Smooth muscle cell (in vitro differentiated cells): ENCODE results near the gene STRIP2. TPM values are rescaled to one million over a fixed set of nuclear protein-coding genes. Genes with fewer than 3 reads are reported as not detected.
A peak's percentile ranks its signal among the peaks of the same experiment; 100 is the strongest.
"Not testable (repeated sequence)": the region's sequence is repeated elsewhere in the genome, so short reads cannot be mapped to it uniquely, and the experiment has no call there.

Experiments used
- DNase-seq: peaks from one replicate; lab custom pipeline; 2025; ENCODE audit not compliant: unreplicated experiment; lab: John Stamatoyannopoulos, UW
- H2AFZ ChIP-seq: fragments of 200-600 bp; sonication (generic); 2 replicates; pipeline ENCODE4 v1.6.0; 2016; ENCODE audit warnings: antibody characterized with exemption, low read depth, mild to moderate bottlenecking
- H3F3A ChIP-seq: fragments of 200-600 bp; sonication (generic); 2 replicates; pipeline ENCODE4 v1.6.0; 2017; ENCODE audit warnings: antibody characterized with exemption, low read depth
- H3K27ac ChIP-seq: fragments of 200-600 bp; sonication (generic); 2 replicates; pipeline ENCODE4 v1.5.1; 2016; ENCODE audit warnings: low read depth, mild to moderate bottlenecking
- H3K27me3 ChIP-seq: fragments of 200-600 bp; sonication (generic); 2 replicates; pipeline ENCODE4 v1.6.1; 2016; ENCODE audit warnings: low read depth, mild to moderate bottlenecking
- H3K36me3 ChIP-seq: fragments of 200-600 bp; sonication (generic); 2 replicates; pipeline ENCODE4 v1.5.1; 2016; ENCODE audit warnings: low read depth
- H3K4me1 ChIP-seq: fragments of 200-600 bp; sonication (generic); 2 replicates; pipeline ENCODE4 v1.5.1; 2016; ENCODE audit warnings: low read depth
- H3K4me2 ChIP-seq: fragments of 200-600 bp; sonication (generic); 2 replicates; pipeline ENCODE4 v1.6.0; 2016; ENCODE audit warnings: mild to moderate bottlenecking
- H3K4me3 ChIP-seq: fragments of 200-600 bp; sonication (generic); 2 replicates; pipeline ENCODE4 v1.5.1; 2016; ENCODE audit warnings: mild to moderate bottlenecking
- H3K79me2 ChIP-seq: fragments of 200-600 bp; sonication (generic); 2 replicates; pipeline ENCODE4 v1.6.0; 2016; ENCODE audit warnings: low read depth, mild to moderate bottlenecking
- H3K9ac ChIP-seq: fragments of 200-600 bp; sonication (generic); 2 replicates; pipeline ENCODE4 v1.6.0; 2016; ENCODE audit warnings: low read depth
- H3K9me3 ChIP-seq: fragments of 200-600 bp; sonication (generic); replicated peaks from 2 replicates; pipeline ENCODE4 v1.5.1; 2016; ENCODE audit warnings: low read depth
- H4K20me1 ChIP-seq: fragments of 200-600 bp; sonication (generic); 2 replicates; pipeline ENCODE4 v1.6.0; 2016; ENCODE audit warnings: low read depth
- CTCF ChIP-seq: fragments of 200-600 bp; sonication (generic); IDR thresholded peaks from 2 replicates; pipeline ENCODE4 v1.5.1; 2017; ENCODE audit warnings: borderline replicate concordance, mild to moderate bottlenecking, antibody characterized with exemption; ENCODE audit not compliant: insufficient read depth, poor library complexity, severe bottlenecking
- whole genome bisulfite sequencing: methylation state at CpG from one replicate; pipeline ENCODE4 v1.1.7; 2016; ENCODE audit warnings: low lambda C conversion rate; 5-methylcytosine and 5-hydroxymethylcytosine counted together
- polyA plus RNA-seq: library from polyadenylated mRNA; unstranded; fragments of >200 nt; fragmentation: Nextera tagmentation; extraction: Ambion mirVana; gene quantifications from 2 replicates; pipeline ENCODE4 v1.2.1, GENCODE V29; 2016
- total RNA-seq: library from RNA; depleted of rRNA; stranded (reverse); fragments of >200 nt; gene quantifications from 2 replicates; pipeline ENCODE4 v1.2.3, GENCODE V29; 2014

Gene STRIP2
- total and polyA plus RNA-seq, 2 experiments from 2014 or later = 0.39 to 6.9 TPM

DNA sequence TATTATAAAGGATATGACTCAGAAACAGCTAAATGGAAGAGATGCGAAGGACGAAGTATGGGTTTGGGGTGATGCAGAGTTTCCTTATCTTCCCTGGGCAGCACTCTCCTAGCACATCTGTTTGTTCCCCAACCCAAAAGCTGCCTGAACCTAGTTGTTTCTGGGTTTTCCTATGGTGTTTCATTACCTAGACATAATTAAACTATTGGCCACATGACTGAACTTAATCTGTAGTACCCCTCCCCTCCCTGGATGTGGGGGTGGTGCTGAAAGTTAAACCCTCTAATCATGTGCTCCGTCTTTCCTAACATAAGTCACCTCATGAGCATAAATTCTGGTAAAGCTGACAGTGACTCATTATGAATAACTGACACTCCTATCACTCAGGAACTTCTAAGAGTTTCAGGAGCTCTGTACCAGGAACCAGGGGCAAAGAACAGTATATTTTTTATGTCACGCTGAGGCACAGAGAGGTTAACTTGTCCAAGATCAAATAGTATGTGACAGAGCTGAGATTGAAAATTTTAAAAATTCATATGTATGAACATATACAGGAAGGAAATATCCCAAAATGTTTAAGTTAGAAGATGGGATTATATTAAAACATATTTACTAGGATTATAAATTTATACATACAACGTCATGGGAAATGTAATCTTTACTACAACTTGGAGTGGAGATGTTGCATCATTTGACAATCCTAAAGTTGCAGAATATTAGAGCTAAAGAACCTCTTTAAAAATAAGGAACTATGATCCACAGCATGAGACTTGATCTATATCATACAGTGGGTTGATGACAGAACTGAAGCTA is 4.8 kb downstream of the STRIP2 start:
- H3F3A ChIP-seq = no peaks in the 10 kb centered on the region
- H4K20me1 ChIP-seq = no peaks in the 10 kb centered on the region
- DNase-seq = no peak
- H3K27ac ChIP-seq = no peak overlapping the region
- no peak overlapping the region for H3K9ac ChIP-seq
- H3K36me3 ChIP-seq = no peaks in the 10 kb centered on the region
- no peak overlapping the region for H2AFZ ChIP-seq
- H3K79me2 ChIP-seq = no peaks in the 10 kb centered on the region
- no peak for TF ChIP-seq CTCF
- 59% methylated on average over 5 of the region's 5 CpGs for WGBS
- H3K4me3 ChIP-seq = no peak overlapping the region
- H3K4me1 ChIP-seq = peaks cover 12% of the 10 kb centered on the region
- peak overlapping the region; percentile 41 for H3K4me2 ChIP-seq
- H3K27me3 ChIP-seq = peaks cover 8% of the 10 kb centered on the region
- H3K9me3 ChIP-seq = no peaks in the 10 kb centered on the region

GRCh38 chr7:129439963-129440625 is 5.9 kb downstream of the STRIP2 start:
- no peak overlapping the region for H3K27ac ChIP-seq
- TF ChIP-seq CTCF = no peak
- H3K79me2 ChIP-seq = no peaks in the 10 kb centered on the region
- no peaks in the 10 kb centered on the region for H3K9me3 ChIP-seq
- WGBS = 93% methylated on average over 3 of the region's 3 CpGs
- no peak overlapping the region for H3K4me3 ChIP-seq
- H3K36me3 ChIP-seq = no peaks in the 10 kb centered on the region
- no peak for DNase-seq
- H3K4me1 ChIP-seq = peaks cover 11% of the 10 kb centered on the region
- no peak overlapping the region for H3K4me2 ChIP-seq
- no peaks in the 10 kb centered on the region for H3F3A ChIP-seq
- no peak overlapping the region for H3K9ac ChIP-seq
- H4K20me1 ChIP-seq = no peaks in the 10 kb centered on the region
- peaks cover 5% of the 10 kb centered on the region for H3K27me3 ChIP-seq
- no peak overlapping the region for H2AFZ ChIP-seq

DNA sequence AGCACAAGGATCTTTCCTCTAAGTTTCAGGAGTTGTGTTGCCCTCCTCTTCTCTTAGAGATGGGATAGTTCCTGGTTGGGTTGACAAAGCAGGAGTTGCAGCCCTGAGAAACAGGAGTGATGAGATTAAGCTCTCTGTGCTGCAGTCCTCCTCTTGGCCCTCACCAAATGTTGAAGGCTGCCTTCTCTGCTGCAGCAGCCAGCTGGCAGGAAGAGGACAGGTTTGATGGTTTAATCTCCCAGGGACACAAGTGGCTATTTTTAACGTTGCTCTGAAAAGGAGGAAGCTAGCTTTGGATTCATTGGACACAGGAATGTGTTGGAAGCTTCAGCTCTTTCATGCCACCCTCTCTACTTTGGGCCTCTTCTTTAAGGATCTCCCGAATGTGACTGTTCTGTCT is 9.4 kb downstream of the STRIP2 start:
- no peaks in the 10 kb centered on the region for H3F3A ChIP-seq
- no peaks in the 10 kb centered on the region for H3K79me2 ChIP-seq
- no peaks in the 10 kb centered on the region for H3K36me3 ChIP-seq
- no peak overlapping the region for H3K9ac ChIP-seq
- WGBS = 90% methylated on average over 2 of the region's 2 CpGs
- no peak overlapping the region for H3K4me3 ChIP-seq
- no peak overlapping the region for H2AFZ ChIP-seq
- H3K4me2 ChIP-seq = no peak overlapping the region
- H3K27ac ChIP-seq = no peak overlapping the region
- H4K20me1 ChIP-seq = no peaks in the 10 kb centered on the region
- H3K9me3 ChIP-seq = no peaks in the 10 kb centered on the region
- DNase-seq = no peak
- no peaks in the 10 kb centered on the region for H3K27me3 ChIP-seq
- H3K4me1 ChIP-seq = peaks cover 6% of the 10 kb centered on the region
- TF ChIP-seq CTCF = no peak

GRCh38 chr7:129444776-129445175 is 10.5 kb downstream of the STRIP2 start:
- not testable (repeated sequence) for H3F3A ChIP-seq, H3K4me3 ChIP-seq, H3K9me3 ChIP-seq, H3K36me3 ChIP-seq, H3K4me2 ChIP-seq, H3K9ac ChIP-seq, H3K4me1 ChIP-seq, H3K79me2 ChIP-seq, H4K20me1 ChIP-seq, DNase-seq, H3K27me3 ChIP-seq, H3K27ac ChIP-seq, H2AFZ ChIP-seq
- WGBS = 90% methylated on average over 5 of the region's 5 CpGs

DNA sequence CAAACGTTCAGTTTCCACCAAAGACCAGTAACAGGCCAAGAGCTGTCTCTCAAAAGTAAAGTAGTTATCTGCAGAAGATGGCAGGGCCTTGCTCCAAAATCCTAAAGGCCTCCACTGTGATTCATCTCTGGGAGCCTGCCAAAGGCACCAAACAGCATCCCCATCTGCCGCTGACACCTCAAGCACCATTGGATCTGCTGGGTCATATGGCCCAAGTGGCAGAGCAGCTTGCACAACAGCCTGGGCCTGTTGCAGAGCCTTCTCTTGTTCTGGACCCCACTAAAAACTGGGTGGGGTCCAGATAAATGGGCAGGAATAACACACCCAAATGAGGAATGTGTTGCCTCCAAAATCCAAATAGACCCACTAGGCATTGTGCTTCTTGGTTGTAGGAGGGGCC is 12.7 kb downstream of the STRIP2 start:
- H4K20me1 ChIP-seq, H3K4me2 ChIP-seq, DNase-seq: not testable (repeated sequence)

DNA sequence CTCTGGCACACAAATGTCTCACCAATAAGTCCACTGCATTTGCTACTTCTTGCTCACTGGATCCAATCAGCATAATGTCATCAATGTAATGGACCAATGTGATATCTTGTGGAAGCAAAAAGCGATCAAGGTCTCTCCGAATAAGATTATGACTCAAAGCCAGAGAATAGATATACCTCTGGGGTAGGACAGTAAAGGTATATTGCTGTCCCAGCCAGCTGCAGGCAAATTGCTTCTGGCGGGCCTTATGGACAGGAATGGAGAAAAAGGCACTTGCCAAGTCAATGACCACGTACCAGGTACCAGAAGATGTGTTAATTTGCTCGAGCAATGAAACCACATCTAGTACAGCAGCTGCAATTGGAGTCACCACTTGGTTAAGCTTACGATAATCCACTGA is 13.2 kb downstream of the STRIP2 start:
- not testable (repeated sequence) for H3K79me2 ChIP-seq, H3K36me3 ChIP-seq, H4K20me1 ChIP-seq, DNase-seq, H3K4me1 ChIP-seq, H3K4me3 ChIP-seq, H3K27me3 ChIP-seq, H3K4me2 ChIP-seq, H3K27ac ChIP-seq, H3K9ac ChIP-seq, H3K9me3 ChIP-seq, H2AFZ ChIP-seq, H3F3A ChIP-seq
- WGBS = 94% methylated on average over 6 of the region's 6 CpGs

More for the DNA sequence above, 12.7 kb downstream of the STRIP2 start:
- H2AFZ ChIP-seq, H3K4me1 ChIP-seq, H3K79me2 ChIP-seq, H3K27me3 ChIP-seq, H3K36me3 ChIP-seq, H3F3A ChIP-seq, H3K27ac ChIP-seq, H3K9me3 ChIP-seq, H3K9ac ChIP-seq, H3K4me3 ChIP-seq: not testable (repeated sequence)
- WGBS = 50% methylated on average over 2 of the region's 2 CpGs
